SK-N-SH (cell line): ENCODE data around the gene PADI4.

Experiments
- CTCF ChIP-seq: fragments of 200-600 bp; sonication (generic); IDR thresholded peaks from 2 replicates; pipeline ENCODE4 v1.6.1; 2017; ENCODE audit warnings: antibody characterized with exemption, mild to moderate bottlenecking, moderate library complexity
- EZH2phosphoT487 ChIP-seq: fragments of 200-600 bp; sonication (generic); IDR thresholded peaks from 2 replicates; pipeline ENCODE4 v1.6.1; 2017; ENCODE audit warnings: low read depth, mixed run types, mild to moderate bottlenecking, antibody characterized with exemption, moderate library complexity, borderline replicate concordance
- JUND ChIP-seq: IDR thresholded peaks from 2 replicates; pipeline ENCODE4 v1.4.0; 2012
- NRF1 ChIP-seq: IDR thresholded peaks from 2 replicates; pipeline ENCODE4 v1.6.1; 2012; ENCODE audit warnings: low read depth, mild to moderate bottlenecking, low read length
- RAD21 ChIP-seq: IDR thresholded peaks from 2 replicates; pipeline ENCODE4 v1.6.1; 2012; ENCODE audit warnings: mild to moderate bottlenecking, low read length
- TEAD4 ChIP-seq: IDR thresholded peaks from 2 replicates; pipeline ENCODE4 v1.4.0; 2012; ENCODE audit warnings: mild to moderate bottlenecking, borderline replicate concordance; ENCODE audit not compliant: insufficient read depth
- YY1 ChIP-seq: IDR thresholded peaks from 2 replicates; pipeline ENCODE4 v1.4.0; 2012; ENCODE audit warnings: low read depth, mild to moderate bottlenecking
- TF ChIP-seq, protein P1 (sequence below): IDR thresholded peaks from 2 replicates; pipeline ENCODE4 v1.4.0; 2012; ENCODE audit warnings: low read depth
- TF ChIP-seq, protein P2 (sequence below): IDR thresholded peaks from 2 replicates; pipeline ENCODE4 v1.6.1; 2012; ENCODE audit warnings: mild to moderate bottlenecking, low read depth, low read length, moderate library complexity
- TF ChIP-seq, protein P3 (sequence below): fragments of 150-350 bp; IDR thresholded peaks from 2 replicates; pipeline ENCODE4 v1.6.1; 2017; ENCODE audit warnings: antibody characterized with exemption, low read length, low read depth, borderline replicate concordance

DNA sequence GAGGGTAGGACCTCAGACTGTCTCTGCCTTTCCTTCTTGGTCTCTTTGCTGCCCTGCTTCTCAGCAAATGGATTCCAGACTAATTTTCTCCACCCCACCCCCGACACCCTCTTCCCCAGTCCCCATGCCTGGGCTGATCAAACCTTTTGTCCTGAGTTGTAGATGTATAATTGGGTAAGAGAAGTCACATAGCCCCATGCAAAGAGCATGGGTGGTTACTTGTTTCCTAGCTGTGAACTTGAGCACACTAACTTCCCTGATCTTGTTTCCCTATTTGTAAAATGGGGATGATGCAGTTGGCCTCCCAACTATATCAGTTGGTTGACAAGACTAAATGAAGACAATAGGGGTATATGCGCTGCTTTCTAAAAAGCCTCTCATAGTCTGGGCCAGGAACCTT is 73.2 kb downstream of the PADI4 start:
- TF ChIP-seq NRF1 (no peak), CTCF (no peak), TEAD4 (no peak), YY1 (no peak), EZH2phosphoT487 (no peak), JUND (no peak), RAD21 (no peak)
- TF ChIP-seq, protein P1, sequence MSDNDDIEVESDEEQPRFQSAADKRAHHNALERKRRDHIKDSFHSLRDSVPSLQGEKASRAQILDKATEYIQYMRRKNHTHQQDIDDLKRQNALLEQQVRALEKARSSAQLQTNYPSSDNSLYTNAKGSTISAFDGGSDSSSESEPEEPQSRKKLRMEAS, result no peak
- TF ChIP-seq, protein P2, sequence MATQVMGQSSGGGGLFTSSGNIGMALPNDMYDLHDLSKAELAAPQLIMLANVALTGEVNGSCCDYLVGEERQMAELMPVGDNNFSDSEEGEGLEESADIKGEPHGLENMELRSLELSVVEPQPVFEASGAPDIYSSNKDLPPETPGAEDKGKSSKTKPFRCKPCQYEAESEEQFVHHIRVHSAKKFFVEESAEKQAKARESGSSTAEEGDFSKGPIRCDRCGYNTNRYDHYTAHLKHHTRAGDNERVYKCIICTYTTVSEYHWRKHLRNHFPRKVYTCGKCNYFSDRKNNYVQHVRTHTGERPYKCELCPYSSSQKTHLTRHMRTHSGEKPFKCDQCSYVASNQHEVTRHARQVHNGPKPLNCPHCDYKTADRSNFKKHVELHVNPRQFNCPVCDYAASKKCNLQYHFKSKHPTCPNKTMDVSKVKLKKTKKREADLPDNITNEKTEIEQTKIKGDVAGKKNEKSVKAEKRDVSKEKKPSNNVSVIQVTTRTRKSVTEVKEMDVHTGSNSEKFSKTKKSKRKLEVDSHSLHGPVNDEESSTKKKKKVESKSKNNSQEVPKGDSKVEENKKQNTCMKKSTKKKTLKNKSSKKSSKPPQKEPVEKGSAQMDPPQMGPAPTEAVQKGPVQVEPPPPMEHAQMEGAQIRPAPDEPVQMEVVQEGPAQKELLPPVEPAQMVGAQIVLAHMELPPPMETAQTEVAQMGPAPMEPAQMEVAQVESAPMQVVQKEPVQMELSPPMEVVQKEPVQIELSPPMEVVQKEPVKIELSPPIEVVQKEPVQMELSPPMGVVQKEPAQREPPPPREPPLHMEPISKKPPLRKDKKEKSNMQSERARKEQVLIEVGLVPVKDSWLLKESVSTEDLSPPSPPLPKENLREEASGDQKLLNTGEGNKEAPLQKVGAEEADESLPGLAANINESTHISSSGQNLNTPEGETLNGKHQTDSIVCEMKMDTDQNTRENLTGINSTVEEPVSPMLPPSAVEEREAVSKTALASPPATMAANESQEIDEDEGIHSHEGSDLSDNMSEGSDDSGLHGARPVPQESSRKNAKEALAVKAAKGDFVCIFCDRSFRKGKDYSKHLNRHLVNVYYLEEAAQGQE, result no peak
- TF ChIP-seq, protein P3, sequence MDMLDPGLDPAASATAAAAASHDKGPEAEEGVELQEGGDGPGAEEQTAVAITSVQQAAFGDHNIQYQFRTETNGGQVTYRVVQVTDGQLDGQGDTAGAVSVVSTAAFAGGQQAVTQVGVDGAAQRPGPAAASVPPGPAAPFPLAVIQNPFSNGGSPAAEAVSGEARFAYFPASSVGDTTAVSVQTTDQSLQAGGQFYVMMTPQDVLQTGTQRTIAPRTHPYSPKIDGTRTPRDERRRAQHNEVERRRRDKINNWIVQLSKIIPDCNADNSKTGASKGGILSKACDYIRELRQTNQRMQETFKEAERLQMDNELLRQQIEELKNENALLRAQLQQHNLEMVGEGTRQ, result no peak
